GM11168 (cell line): ENCODE results near the gene IQCF5.
"Not testable (repeated sequence)": the region's sequence is repeated elsewhere in the genome, so short reads cannot be mapped to it uniquely, and the experiment has no call there.

Experiments
- in situ Hi-C: fragments of 300-500 bp; cut with MboI; formaldehyde crosslinking; loops from one replicate; pipeline ENCODE4 v1.12.0; 2022; ENCODE audit warnings: low sequenced_read_pairs; ENCODE audit not compliant: unreplicated experiment

The IQCF5 gene

DNA sequence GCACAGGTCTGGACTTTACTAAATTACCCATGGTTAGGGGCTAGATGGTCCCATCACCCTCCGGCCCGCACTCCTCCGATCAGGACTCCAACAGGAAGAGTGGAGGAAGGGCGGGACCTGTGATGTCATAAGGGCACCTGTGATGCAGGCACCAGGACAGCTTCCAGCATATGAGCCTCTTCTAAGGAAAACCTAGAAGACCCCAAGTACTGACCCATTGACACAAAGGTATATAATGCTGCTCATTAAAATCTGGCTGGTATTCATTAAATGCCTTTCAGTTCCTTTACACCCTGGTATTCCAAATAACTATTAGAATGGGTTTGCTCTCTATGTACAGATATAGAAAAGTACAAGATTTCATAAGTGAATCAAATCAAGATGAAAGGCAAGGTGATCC lies at the start of gene IQCF5:
Gene IQCF5 (minus strand): TSS at position 101 of the 400 bp plus-strand sequence. CDS start 70 bp downstream, at position 31.
- in situ Hi-C loops, result no loop called here

- in situ Hi-C loops, result no loop called here
Measured at GRCh38 chr3:51921081-51921578, 45.7 kb upstream of the IQCF5 start.

DNA sequence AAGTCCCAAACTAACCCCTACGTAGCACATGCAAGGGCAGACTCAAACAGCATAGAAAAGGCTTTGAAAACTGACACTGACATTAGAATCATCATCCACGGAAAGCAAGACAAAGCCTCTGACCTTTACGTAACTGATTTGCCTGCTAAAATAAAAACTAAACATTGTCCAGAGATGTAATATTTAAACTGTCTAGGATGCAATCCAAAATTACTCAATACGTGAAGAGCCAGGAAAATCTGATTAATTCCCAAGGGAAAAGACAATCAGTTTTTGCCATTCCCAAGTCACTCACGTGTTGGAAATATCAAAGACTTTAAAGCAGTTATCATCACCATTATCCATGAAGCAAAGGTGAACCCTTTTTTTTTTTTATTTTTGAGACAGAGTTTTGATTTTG lies 41.0 kb upstream of the IQCF5 start:
- in situ Hi-C loops, result no loop called here

DNA sequence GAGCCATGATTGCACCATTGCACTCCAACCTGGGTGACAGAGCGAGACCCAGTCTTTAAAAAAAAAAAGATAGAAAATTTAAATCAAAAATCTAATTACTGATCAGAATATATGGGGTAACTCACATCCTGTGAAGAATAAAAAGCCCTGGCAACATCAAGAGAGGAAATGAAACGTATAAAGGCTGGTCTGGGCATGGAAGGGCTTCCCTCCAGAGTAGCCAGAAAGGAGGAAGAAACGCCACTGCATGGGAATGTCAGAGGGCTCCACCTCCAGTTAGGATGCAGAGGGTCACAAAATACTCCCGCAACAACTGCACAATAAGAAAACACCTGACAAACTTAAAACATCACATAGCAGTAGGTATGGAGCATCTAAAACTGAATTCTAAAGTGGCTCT lies 32.6 kb upstream of the IQCF5 start:
- in situ Hi-C loops, result no loop called here

GRCh38 chr3:51904034-51904823 lies 28.8 kb upstream of the IQCF5 start:
- in situ Hi-C loops, result no loop called here

DNA sequence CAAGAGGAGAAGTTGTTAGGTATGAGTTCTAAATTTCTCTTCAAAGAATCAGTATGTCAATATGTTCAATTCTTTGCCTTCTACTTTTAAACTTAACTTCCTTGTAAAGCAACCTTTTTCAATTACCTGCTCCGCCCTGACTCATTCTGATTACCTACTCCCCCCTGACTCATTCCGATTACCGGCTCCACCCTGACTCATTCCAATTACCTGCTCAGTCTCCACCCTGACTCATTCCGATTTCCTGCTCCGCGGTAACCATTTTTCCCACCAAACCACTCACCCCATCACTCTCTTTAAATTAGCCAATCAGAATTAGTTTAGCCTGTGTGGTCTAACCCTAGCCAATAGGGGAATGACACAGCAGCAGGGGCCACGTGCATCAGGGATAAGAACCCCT lies 27.0 kb upstream of the IQCF5 start:
- in situ Hi-C loops, result not testable (repeated sequence)

GRCh38 chr3:51900043-51900442 lies 24.6 kb upstream of the IQCF5 start:
- in situ Hi-C loops, result not testable (repeated sequence)

- in situ Hi-C loops, result no loop called here
Measured at GRCh38 chr3:51897391-51897790, 22.0 kb upstream of the IQCF5 start.

GRCh38 chr3:51896607-51897305 lies 21.4 kb upstream of the IQCF5 start:
- in situ Hi-C loops, result no loop called here

GRCh38 chr3:51894939-51895338 lies 19.5 kb upstream of the IQCF5 start:
- in situ Hi-C loops, result no loop called here

- in situ Hi-C loops, result no loop called here
Measured at GRCh38 chr3:51894391-51894790, 19.0 kb upstream of the IQCF5 start.

GRCh38 chr3:51891242-51892039 lies 16.0 kb upstream of the IQCF5 start:
- in situ Hi-C loops, result no loop called here

GRCh38 chr3:51888463-51889105 lies 13.2 kb upstream of the IQCF5 start:
- in situ Hi-C loops, result no loop called here

DNA sequence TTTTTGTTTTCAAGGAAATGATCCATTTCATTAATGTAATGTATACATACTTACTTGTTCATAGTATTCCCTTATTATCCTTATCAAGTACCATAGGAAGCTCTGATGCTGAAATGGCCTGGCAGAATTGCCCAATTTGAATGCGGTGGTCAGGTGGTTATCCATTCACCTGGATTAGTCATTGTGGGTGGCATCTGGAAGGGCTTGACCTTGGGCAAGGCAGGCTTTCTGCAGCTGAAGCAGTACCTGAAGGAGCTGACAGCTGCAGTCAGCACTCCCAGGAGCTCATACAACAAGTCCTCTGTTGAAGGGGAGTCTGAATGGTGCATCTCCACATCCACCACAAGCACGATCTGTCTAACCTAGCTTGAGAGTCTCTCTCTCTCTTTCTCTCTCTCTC lies 12.2 kb upstream of the IQCF5 start:
- in situ Hi-C loops, result no loop called here

DNA sequence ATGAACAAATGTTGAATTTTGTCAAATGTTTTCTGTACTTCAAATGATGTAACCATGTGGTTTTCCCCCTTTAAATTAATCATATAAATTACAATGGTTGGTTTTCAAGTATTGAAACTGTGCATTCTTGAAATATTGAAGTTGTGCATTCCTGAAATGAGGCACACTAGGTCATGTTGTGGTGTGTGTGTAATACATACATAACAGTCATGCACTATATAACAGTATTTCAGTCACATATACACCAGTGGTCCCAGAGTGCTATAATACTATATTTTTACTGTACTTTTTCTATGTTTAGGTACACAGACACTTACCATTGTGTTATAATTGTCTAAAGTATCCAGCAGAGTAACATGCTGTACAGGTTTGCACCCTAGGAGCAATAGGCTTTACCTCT lies 11.0 kb upstream of the IQCF5 start:
- in situ Hi-C loops, result no loop called here

DNA sequence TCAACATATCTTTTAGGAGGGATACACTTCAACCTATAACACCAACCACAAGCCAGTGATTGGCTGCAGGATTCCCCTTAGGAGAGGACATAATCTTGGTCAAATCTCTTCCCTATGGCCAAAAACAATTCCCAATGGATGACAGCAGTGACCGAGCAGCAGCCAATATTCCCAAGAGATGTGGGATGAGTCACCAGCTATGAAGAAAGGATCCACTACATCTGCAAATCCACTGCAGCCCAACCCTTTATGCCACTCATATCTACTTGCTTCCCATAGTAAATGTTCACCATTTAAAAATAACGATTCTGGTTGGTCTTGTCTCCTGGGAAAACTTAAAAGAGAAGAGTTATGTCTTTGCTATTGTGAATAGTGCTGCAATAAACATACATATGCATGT lies 4.5 kb upstream of the IQCF5 start:
- in situ Hi-C loops, result no loop called here

DNA sequence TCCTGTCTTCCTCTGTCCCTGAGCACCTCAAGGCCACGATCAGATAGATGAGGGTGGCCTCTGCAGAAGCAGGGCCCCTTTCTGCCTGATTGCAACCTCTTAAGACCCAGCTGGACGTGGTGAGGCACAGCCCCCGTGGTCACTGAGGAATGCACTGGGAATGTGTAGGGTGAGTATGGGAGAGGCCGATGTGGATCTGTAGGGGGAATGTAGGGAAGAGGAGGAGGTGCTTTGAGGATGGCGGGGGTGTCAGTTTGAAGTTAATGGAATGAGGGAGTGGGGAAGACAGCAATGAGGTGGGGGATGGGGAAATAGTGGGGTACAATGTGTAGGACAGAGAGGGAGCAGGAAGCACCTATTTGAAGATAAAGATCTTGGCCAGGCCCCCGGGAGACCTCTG lies 785 bp upstream of the IQCF5 start:
- in situ Hi-C loops, result no loop called here

- in situ Hi-C loops, result no loop called here
Measured at GRCh38 chr3:51874889-51875288, 512 bp downstream of the IQCF5 start.

- in situ Hi-C loops, result no loop called here
Measured at GRCh38 chr3:51874411-51874810, 990 bp downstream of the IQCF5 start.

GRCh38 chr3:51873876-51874275 lies 1.5 kb downstream of the IQCF5 start:
- in situ Hi-C loops, result no loop called here
